GM23248 (cell line): ENCODE measurements around the gene COPS4. TPM values are rescaled to one million over a fixed set of nuclear protein-coding genes. Genes with fewer than 3 reads are reported as not detected.

Source experiments
- DNase-seq: peaks from one replicate; pipeline ENCODE4 v3.0.0-alpha.2; 2015
- H2AFZ ChIP-seq: fragments of 200-600 bp; sonication (generic); 2 replicates; pipeline ENCODE4 v1.6.1; 2016; ENCODE audit warnings: antibody characterized with exemption
- H3F3A ChIP-seq: fragments of 200-600 bp; sonication (generic); 2 replicates; pipeline ENCODE4 v1.6.1; 2016; ENCODE audit warnings: mild to moderate bottlenecking, antibody characterized with exemption, mixed run types; ENCODE audit not compliant: insufficient read depth
- H3K27ac ChIP-seq: fragments of 200-600 bp; sonication (generic); 2 replicates; pipeline ENCODE4 v1.5.1; 2016; ENCODE audit warnings: mild to moderate bottlenecking
- H3K27me3 ChIP-seq: fragments of 200-600 bp; sonication (generic); replicated peaks from 2 replicates; pipeline ENCODE4 v1.6.1; 2016; ENCODE audit warnings: mild to moderate bottlenecking; ENCODE audit not compliant: insufficient read depth
- H3K36me3 ChIP-seq: fragments of 200-600 bp; sonication (generic); 2 replicates; pipeline ENCODE4 v1.6.1; 2016; ENCODE audit warnings: low read depth, mild to moderate bottlenecking
- H3K4me1 ChIP-seq: fragments of 200-600 bp; sonication (generic); 2 replicates; pipeline ENCODE4 v1.6.1; 2016; ENCODE audit warnings: mild to moderate bottlenecking; ENCODE audit not compliant: insufficient read depth
- H3K4me2 ChIP-seq: fragments of 200-600 bp; sonication (generic); one replicate; pipeline ENCODE4 v1.6.1; 2016; ENCODE audit warnings: mild to moderate bottlenecking; ENCODE audit not compliant: unreplicated experiment
- H3K4me3 ChIP-seq: fragments of 200-600 bp; sonication (generic); 2 replicates; pipeline ENCODE4 v1.5.1; 2016; ENCODE audit warnings: mild to moderate bottlenecking
- H3K79me2 ChIP-seq: fragments of 200-600 bp; sonication (generic); 2 replicates; pipeline ENCODE4 v1.6.1; 2016; ENCODE audit warnings: mild to moderate bottlenecking; ENCODE audit not compliant: insufficient read depth
- H3K9ac ChIP-seq: fragments of 200-600 bp; sonication (generic); 2 replicates; pipeline ENCODE4 v1.6.1; 2016; ENCODE audit warnings: mild to moderate bottlenecking
- H3K9me2 ChIP-seq: fragments of 200-600 bp; sonication (generic); 2 replicates; pipeline ENCODE4 v1.6.1; 2016; ENCODE audit warnings: mixed run types, mild to moderate bottlenecking, moderate library complexity; ENCODE audit not compliant: insufficient read depth
- H3K9me3 ChIP-seq: fragments of 200-600 bp; sonication (generic); one replicate; pipeline ENCODE4 v1.6.1; 2017; ENCODE audit warnings: low read depth
- H4K20me1 ChIP-seq: fragments of 200-600 bp; sonication (generic); 2 replicates; pipeline ENCODE4 v1.6.0; 2016; ENCODE audit not compliant: insufficient read depth
- EZH2 ChIP-seq: fragments of 200-600 bp; sonication (generic); IDR thresholded peaks from 2 replicates; pipeline ENCODE4 v1.6.1; 2018; ENCODE audit warnings: antibody characterized with exemption, mild to moderate bottlenecking; ENCODE audit not compliant: insufficient read depth, poor library complexity, severe bottlenecking
- EZH2phosphoT487 ChIP-seq: fragments of 200-600 bp; sonication (generic); IDR thresholded peaks from 2 replicates; pipeline ENCODE4 v1.6.1; 2018; ENCODE audit warnings: antibody characterized with exemption, moderate library complexity, mild to moderate bottlenecking, low read depth; ENCODE audit not compliant: insufficient read depth
- WGBS, 2 experiments: methylation state at CpG; one replicate each; pipeline ENCODE4 v1.1.6; 2015 to 2017; ENCODE audit warnings: low lambda C conversion rate in 2 of 2, low coverage in 1 of 2; ENCODE audit errors: missing lambda C conversion rate in 2 of 2; 5-methylcytosine and 5-hydroxymethylcytosine counted together
- in situ Hi-C: fragments of 300-500 bp; cut with MboI; formaldehyde crosslinking; loops from 2 replicates; pipeline ENCODE4 v1.15.0; 2020
- polyA plus RNA-seq: library from polyadenylated mRNA; unstranded; fragments of >200 nt; fragmentation: Nextera tagmentation; extraction: Ambion mirVana; gene quantifications from 2 replicates; pipeline ENCODE4 v1.2.1, GENCODE V29; 2016
- total RNA-seq: library from RNA; depleted of rRNA; stranded (reverse); fragments of >200 nt; shearing (Covaris generic); gene quantifications from 2 replicates; pipeline ENCODE4 v1.2.3, GENCODE V29; 2014

Gene COPS4
- total and polyA plus RNA-seq, 2 experiments from 2014 or later = 67.0 to 69.2 TPM

GRCh38 chr4:83115000-83115399 is 80.0 kb downstream of the COPS4 start:
- Histone ChIP-seq H3K27ac (no peak overlapping the region), H3K27me3 (no peaks in the 10 kb centered on the region), H4K20me1 (no peaks in the 10 kb centered on the region), H3K4me3 (no peak overlapping the region), H3K79me2 (no peaks in the 10 kb centered on the region), H3K36me3 (no peaks in the 10 kb centered on the region), H3K9me2 (no peaks in the 10 kb centered on the region), H3K4me1 (peaks cover 18% of the 10 kb centered on the region), H2AFZ (peak overlapping the region; percentile 27; the same call in 1 of the 2 replicates), H3F3A (peaks cover 5% of the 10 kb centered on the region; the same call in 1 of the 2 replicates), H3K9ac (no peak overlapping the region), H3K4me2 (peak overlapping the region; percentile 19), H3K9me3 (no peaks in the 10 kb centered on the region)
- peak; percentile 75 for DNase-seq
- in situ Hi-C loops = no loop called here
- TF ChIP-seq EZH2 (no peak), EZH2phosphoT487 (no peak)

- H3F3A ChIP-seq = peaks cover 5% of the 10 kb centered on the region; the same call in 1 of the 2 replicates
- TF ChIP-seq EZH2phosphoT487 = no peak
- no peak for TF ChIP-seq EZH2
- in situ Hi-C loops = no loop called here
- H3K36me3 ChIP-seq = no peaks in the 10 kb centered on the region
- no peaks in the 10 kb centered on the region for H3K9me3 ChIP-seq
- no peaks in the 10 kb centered on the region for H3K27me3 ChIP-seq
- DNase-seq = no peak
- no peak overlapping the region for H3K27ac ChIP-seq
- H3K4me1 ChIP-seq = peaks cover 15% of the 10 kb centered on the region
- no peaks in the 10 kb centered on the region for H4K20me1 ChIP-seq
- no peaks in the 10 kb centered on the region for H3K79me2 ChIP-seq
- no peak overlapping the region for H3K9ac ChIP-seq
- H3K9me2 ChIP-seq = no peaks in the 10 kb centered on the region
- H3K4me2 ChIP-seq = no peak overlapping the region
- peak overlapping the region; percentile 26; the same call in 1 of the 2 replicates for H2AFZ ChIP-seq
- H3K4me3 ChIP-seq = no peak overlapping the region
- 79 to 81% methylated on average over 8 of the region's 8 CpGs for WGBS, 2 experiments
Measured at GRCh38 chr4:83115656-83116285, 80.8 kb downstream of the COPS4 start.

GRCh38 chr4:83118869-83119268 is 83.9 kb downstream of the COPS4 start:
- H3K4me1 ChIP-seq = peaks cover 15% of the 10 kb centered on the region
- WGBS, 2 experiments = 42 to 51% methylated on average over 2 of the region's 2 CpGs
- TF ChIP-seq EZH2phosphoT487 = no peak
- TF ChIP-seq EZH2 = no peak
- no peak for DNase-seq
- H3K9me2 ChIP-seq = no peaks in the 10 kb centered on the region
- no peaks in the 10 kb centered on the region for H3K79me2 ChIP-seq
- H3F3A ChIP-seq = peaks cover 5% of the 10 kb centered on the region; the same call in 1 of the 2 replicates
- no peak overlapping the region for H3K4me3 ChIP-seq
- H2AFZ ChIP-seq = no peak overlapping the region
- H3K27ac ChIP-seq = no peak overlapping the region
- H4K20me1 ChIP-seq = no peaks in the 10 kb centered on the region
- H3K9me3 ChIP-seq = no peaks in the 10 kb centered on the region
- no peaks in the 10 kb centered on the region for H3K27me3 ChIP-seq
- H3K9ac ChIP-seq = no peak overlapping the region
- H3K36me3 ChIP-seq = no peaks in the 10 kb centered on the region
- in situ Hi-C loops = no loop called here
- no peak overlapping the region for H3K4me2 ChIP-seq

GRCh38 chr4:83121246-83121645 is 86.3 kb downstream of the COPS4 start:
- no peaks in the 10 kb centered on the region for H3K36me3 ChIP-seq

More at GRCh38 chr4:83121246-83121645, 86.3 kb downstream of the COPS4 start:
- H3K9me2 ChIP-seq = no peaks in the 10 kb centered on the region
- 68 to 74% methylated on average over 5 of the region's 5 CpGs for WGBS, 2 experiments
- H3K9ac ChIP-seq = no peak overlapping the region
- DNase-seq = no peak
- no peak for TF ChIP-seq EZH2phosphoT487
- TF ChIP-seq EZH2 = no peak
- in situ Hi-C loops = no loop called here
- H3F3A ChIP-seq = no peaks in the 10 kb centered on the region
- H4K20me1 ChIP-seq = no peaks in the 10 kb centered on the region
- H2AFZ ChIP-seq = no peak overlapping the region
- no peaks in the 10 kb centered on the region for H3K79me2 ChIP-seq
- H3K4me2 ChIP-seq = no peak overlapping the region
- H3K27me3 ChIP-seq = no peaks in the 10 kb centered on the region
- no peaks in the 10 kb centered on the region for H3K4me1 ChIP-seq
- no peak overlapping the region for H3K4me3 ChIP-seq
- H3K9me3 ChIP-seq = no peaks in the 10 kb centered on the region
- H3K27ac ChIP-seq = no peak overlapping the region
